WTC11 (cell line): ENCODE results near the gene C2CD2. TPM values are rescaled to one million over a fixed set of nuclear protein-coding genes. Genes with fewer than 3 reads are reported as not detected.

Experiments
- ATAC-seq: fragments of 200-7000 bp; cut with Tn5 transposase; 2 replicates; pipeline ENCODE4 v1.10.0; 2021; ENCODE audit warnings: mild to moderate bottlenecking, moderate library complexity
- CTCF ChIA-PET: fragments of 300-600 bp; sonication (Branson Sonifier 250); formaldehyde crosslinking; loops from one replicate; lab custom pipeline; 2021; ENCODE audit warnings: antibody characterized with exemption; lab: Charles Lee
- POLR2A ChIA-PET: fragments of 350-600 bp; sonication (Branson Sonifier 250); formaldehyde crosslinking; loops from one replicate; lab custom pipeline; 2021; ENCODE audit warnings: antibody characterized with exemption; lab: Charles Lee
- DNase-seq: peaks from one replicate; pipeline ENCODE4 v3.0.0; 2021; ENCODE audit warnings: low spot score
- H3K27ac Mint-ChIP-seq: 2 replicates; pipeline ENCODE4 v1.8.0; 2021; ENCODE audit warnings: mixed read lengths
- H3K27me3 Mint-ChIP-seq: 2 replicates; pipeline ENCODE4 v1.8.0; 2021; ENCODE audit warnings: low read depth, mild to moderate bottlenecking, moderate library complexity, mixed read lengths
- H3K36me3 Mint-ChIP-seq: 2 replicates; pipeline ENCODE4 v1.8.0; 2021; ENCODE audit warnings: mixed read lengths
- H3K4me1 Mint-ChIP-seq: 2 replicates; pipeline ENCODE4 v1.8.0; 2022; ENCODE audit warnings: mixed read lengths
- H3K4me3 Mint-ChIP-seq: 2 replicates; pipeline ENCODE4 v1.8.0; 2021; ENCODE audit warnings: mild to moderate bottlenecking, moderate library complexity, mixed read lengths
- H3K9me3 Mint-ChIP-seq: 2 replicates; pipeline ENCODE4 v1.8.0; 2021; ENCODE audit warnings: mixed read lengths
- ATF2 ChIP-seq: sonication (generic); formaldehyde crosslinking; IDR thresholded peaks from 2 replicates; pipeline ENCODE4 v1.8.1; 2022; ENCODE audit warnings: low read depth, missing genetic modification reagents, borderline replicate concordance
- ATF6 ChIP-seq: sonication (generic); formaldehyde crosslinking; IDR thresholded peaks from 2 replicates; pipeline ENCODE4 v1.8.1; 2023; ENCODE audit warnings: mild to moderate bottlenecking, missing genetic modification reagents
- GABPB1 ChIP-seq: sonication (generic); formaldehyde crosslinking; IDR thresholded peaks from 2 replicates; pipeline ENCODE4 v1.8.1; 2023; ENCODE audit warnings: mild to moderate bottlenecking, missing genetic modification reagents
- HMGA2 ChIP-seq: fragments of 250-450 bp; sonication (Bioruptor Pico); IDR thresholded peaks from 2 replicates; pipeline ENCODE4 v1.4.0; 2021; ENCODE audit warnings: mild to moderate bottlenecking, moderate library complexity
- HMGXB4 ChIP-seq: sonication (generic); formaldehyde crosslinking; IDR thresholded peaks from 2 replicates; pipeline ENCODE4 v1.8.1; 2023; ENCODE audit warnings: mild to moderate bottlenecking, moderate library complexity, missing genetic modification reagents
- MYBL2 ChIP-seq: sonication (generic); formaldehyde crosslinking; IDR thresholded peaks from 2 replicates; pipeline ENCODE4 v1.8.1; 2023; ENCODE audit warnings: mild to moderate bottlenecking, moderate library complexity, missing genetic modification reagents
- NR1H2 ChIP-seq: sonication (generic); formaldehyde crosslinking; IDR thresholded peaks from 2 replicates; pipeline ENCODE4 v1.9.0; 2021; ENCODE audit warnings: mild to moderate bottlenecking, moderate library complexity, missing genetic modification reagents
- OVOL2 ChIP-seq: fragments of 250-450 bp; sonication (Bioruptor Pico); IDR thresholded peaks from 2 replicates; pipeline ENCODE4 v1.9.0; 2021; ENCODE audit warnings: mild to moderate bottlenecking, borderline replicate concordance
- PREB ChIP-seq: sonication (generic); formaldehyde crosslinking; IDR thresholded peaks from 2 replicates; pipeline ENCODE4 v1.8.1; 2022; ENCODE audit warnings: mild to moderate bottlenecking, missing genetic modification reagents, moderate library complexity, borderline replicate concordance
- ZNF281 ChIP-seq: sonication (generic); formaldehyde crosslinking; IDR thresholded peaks from 2 replicates; pipeline ENCODE4 v1.8.0; 2023; ENCODE audit warnings: mild to moderate bottlenecking, missing genetic modification reagents
- ZNF532 ChIP-seq: fragments of 250-450 bp; sonication (Bioruptor Pico); IDR thresholded peaks from 2 replicates; pipeline ENCODE4 v1.9.0; 2021; ENCODE audit warnings: mild to moderate bottlenecking, borderline replicate concordance
- total RNA-seq: library from RNA; stranded (reverse); gene quantifications from 3 replicates; pipeline ENCODE4 v1.2.3, GENCODE V29; 2021

C2CD2 gene
- total RNA-seq, 1 experiment from 2014 or later, result 11.2 TPM

GRCh38 chr21:41958886-41959563 lies 5.2 kb upstream of the C2CD2 start:
- no peak overlapping the region for H3K27ac Mint-ChIP-seq
- CTCF ChIA-PET, result no interaction called here
- H3K9me3 Mint-ChIP-seq, result no peaks in the 10 kb centered on the region
- DNase-seq, result no peak
- no peak for ATAC-seq
- H3K4me3 Mint-ChIP-seq, result no peak overlapping the region
- H3K36me3 Mint-ChIP-seq, result no peaks in the 10 kb centered on the region
- no peak for TF ChIP-seq HMGXB4 (CRISPR knock-in tag)
- no peak for TF ChIP-seq OVOL2
- no peak for TF ChIP-seq ATF2 (CRISPR knock-in tag)
- TF ChIP-seq ATF6 (CRISPR knock-in tag), result no peak
- no peak for TF ChIP-seq MYBL2
- TF ChIP-seq ZNF532 (CRISPR knock-in tag), result no peak
- TF ChIP-seq PREB, result no peak
- TF ChIP-seq GABPB1 (CRISPR knock-in tag), result no peak
- no peak for TF ChIP-seq HMGA2
- TF ChIP-seq ZNF281 (CRISPR knock-in tag), result no peak
- TF ChIP-seq NR1H2 (CRISPR knock-in tag), result no peak
- peaks cover 21% of the 10 kb centered on the region for H3K4me1 Mint-ChIP-seq
- H3K27me3 Mint-ChIP-seq, result no peaks in the 10 kb centered on the region
- POLR2A ChIA-PET, result no interaction called here
